HL-60 (cell line): Measurements from ENCODE around the gene PRDM10.

Experiments used
- POLR2AphosphoS5 ChIP-seq: IDR thresholded peaks from 2 replicates; pipeline ENCODE4 v1.6.1; 2012; ENCODE audit warnings: low read depth
- TF ChIP-seq, protein P1 (sequence below): IDR thresholded peaks from one replicate; pipeline ENCODE4 v1.5.1; 2011; ENCODE audit warnings: low read length, control low read depth, inconsistent platforms; ENCODE audit not compliant: insufficient read depth
- TF ChIP-seq, protein P2 (sequence below): IDR thresholded peaks from 2 replicates; pipeline ENCODE4 v1.6.1; 2012; ENCODE audit warnings: low read depth; ENCODE audit not compliant: insufficient replicate concordance

GRCh38 chr11:129866311-129866710, 136.3 kb downstream of the PRDM10 start:
- TF ChIP-seq, protein P1, sequence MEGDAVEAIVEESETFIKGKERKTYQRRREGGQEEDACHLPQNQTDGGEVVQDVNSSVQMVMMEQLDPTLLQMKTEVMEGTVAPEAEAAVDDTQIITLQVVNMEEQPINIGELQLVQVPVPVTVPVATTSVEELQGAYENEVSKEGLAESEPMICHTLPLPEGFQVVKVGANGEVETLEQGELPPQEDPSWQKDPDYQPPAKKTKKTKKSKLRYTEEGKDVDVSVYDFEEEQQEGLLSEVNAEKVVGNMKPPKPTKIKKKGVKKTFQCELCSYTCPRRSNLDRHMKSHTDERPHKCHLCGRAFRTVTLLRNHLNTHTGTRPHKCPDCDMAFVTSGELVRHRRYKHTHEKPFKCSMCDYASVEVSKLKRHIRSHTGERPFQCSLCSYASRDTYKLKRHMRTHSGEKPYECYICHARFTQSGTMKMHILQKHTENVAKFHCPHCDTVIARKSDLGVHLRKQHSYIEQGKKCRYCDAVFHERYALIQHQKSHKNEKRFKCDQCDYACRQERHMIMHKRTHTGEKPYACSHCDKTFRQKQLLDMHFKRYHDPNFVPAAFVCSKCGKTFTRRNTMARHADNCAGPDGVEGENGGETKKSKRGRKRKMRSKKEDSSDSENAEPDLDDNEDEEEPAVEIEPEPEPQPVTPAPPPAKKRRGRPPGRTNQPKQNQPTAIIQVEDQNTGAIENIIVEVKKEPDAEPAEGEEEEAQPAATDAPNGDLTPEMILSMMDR: no peak
- TF ChIP-seq, protein P2, sequence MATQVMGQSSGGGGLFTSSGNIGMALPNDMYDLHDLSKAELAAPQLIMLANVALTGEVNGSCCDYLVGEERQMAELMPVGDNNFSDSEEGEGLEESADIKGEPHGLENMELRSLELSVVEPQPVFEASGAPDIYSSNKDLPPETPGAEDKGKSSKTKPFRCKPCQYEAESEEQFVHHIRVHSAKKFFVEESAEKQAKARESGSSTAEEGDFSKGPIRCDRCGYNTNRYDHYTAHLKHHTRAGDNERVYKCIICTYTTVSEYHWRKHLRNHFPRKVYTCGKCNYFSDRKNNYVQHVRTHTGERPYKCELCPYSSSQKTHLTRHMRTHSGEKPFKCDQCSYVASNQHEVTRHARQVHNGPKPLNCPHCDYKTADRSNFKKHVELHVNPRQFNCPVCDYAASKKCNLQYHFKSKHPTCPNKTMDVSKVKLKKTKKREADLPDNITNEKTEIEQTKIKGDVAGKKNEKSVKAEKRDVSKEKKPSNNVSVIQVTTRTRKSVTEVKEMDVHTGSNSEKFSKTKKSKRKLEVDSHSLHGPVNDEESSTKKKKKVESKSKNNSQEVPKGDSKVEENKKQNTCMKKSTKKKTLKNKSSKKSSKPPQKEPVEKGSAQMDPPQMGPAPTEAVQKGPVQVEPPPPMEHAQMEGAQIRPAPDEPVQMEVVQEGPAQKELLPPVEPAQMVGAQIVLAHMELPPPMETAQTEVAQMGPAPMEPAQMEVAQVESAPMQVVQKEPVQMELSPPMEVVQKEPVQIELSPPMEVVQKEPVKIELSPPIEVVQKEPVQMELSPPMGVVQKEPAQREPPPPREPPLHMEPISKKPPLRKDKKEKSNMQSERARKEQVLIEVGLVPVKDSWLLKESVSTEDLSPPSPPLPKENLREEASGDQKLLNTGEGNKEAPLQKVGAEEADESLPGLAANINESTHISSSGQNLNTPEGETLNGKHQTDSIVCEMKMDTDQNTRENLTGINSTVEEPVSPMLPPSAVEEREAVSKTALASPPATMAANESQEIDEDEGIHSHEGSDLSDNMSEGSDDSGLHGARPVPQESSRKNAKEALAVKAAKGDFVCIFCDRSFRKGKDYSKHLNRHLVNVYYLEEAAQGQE: no peak
- no peak for TF ChIP-seq POLR2AphosphoS5
